Ishikawa (cell line): ENCODE measurements around the gene RAB25.

Experiments
- CEBPB ChIP-seq: IDR thresholded peaks from 2 replicates; pipeline ENCODE4 v1.6.1; 2012
- CREB1 ChIP-seq: IDR thresholded peaks from 2 replicates; pipeline ENCODE4 v1.6.1; 2012; ENCODE audit warnings: low read depth
- EGR1 ChIP-seq: IDR thresholded peaks from 2 replicates; pipeline ENCODE4 v1.6.1; 2012
- EP300 ChIP-seq: IDR thresholded peaks from 2 replicates; pipeline ENCODE4 v1.6.1; 2012; ENCODE audit warnings: borderline replicate concordance
- FOXM1 ChIP-seq: IDR thresholded peaks from 2 replicates; pipeline ENCODE4 v1.6.1; 2012; ENCODE audit warnings: low read depth, borderline replicate concordance
- MAX ChIP-seq: IDR thresholded peaks from 2 replicates; pipeline ENCODE4 v1.6.1; 2012
- NFIC ChIP-seq: IDR thresholded peaks from 2 replicates; pipeline ENCODE4 v1.6.1; 2012
- RAD21 ChIP-seq: IDR thresholded peaks from 2 replicates; pipeline ENCODE4 v1.6.1; 2012; ENCODE audit warnings: low read depth
- REST ChIP-seq: IDR thresholded peaks from 2 replicates; pipeline ENCODE4 v1.6.1; 2012; ENCODE audit warnings: low read depth, mild to moderate bottlenecking
- TAF1 ChIP-seq: IDR thresholded peaks from 2 replicates; pipeline ENCODE4 v1.6.1; 2012; ENCODE audit warnings: low read depth, mild to moderate bottlenecking
- TCF12 ChIP-seq: IDR thresholded peaks from 2 replicates; pipeline ENCODE4 v1.6.1; 2012; ENCODE audit warnings: low read depth
- TEAD4 ChIP-seq: IDR thresholded peaks from 2 replicates; pipeline ENCODE4 v1.6.1; 2012
- USF1 ChIP-seq: IDR thresholded peaks from 2 replicates; pipeline ENCODE4 v1.6.1; 2012
- YY1 ChIP-seq: IDR thresholded peaks from 2 replicates; pipeline ENCODE4 v1.6.1; 2012; ENCODE audit warnings: low read depth
- ZBTB7A ChIP-seq: IDR thresholded peaks from 2 replicates; pipeline ENCODE4 v1.6.1; 2012; ENCODE audit warnings: low read depth

Gene RAB25

GRCh38 chr1:156114919-156115513 lies 54.1 kb downstream of the RAB25 start:
- no peak for TF ChIP-seq TCF12
- TF ChIP-seq REST: no peak
- TF ChIP-seq EGR1: no peak
- no peak for TF ChIP-seq CEBPB
- TF ChIP-seq MAX: peak; percentile 21; the same call in 1 of the 2 replicates

- no peak for TF ChIP-seq USF1
- peak; percentile 69 for TF ChIP-seq NFIC
- TF ChIP-seq TEAD4: peak; percentile 94
- no peak for TF ChIP-seq CEBPB
Measured at GRCh38 chr1:156115514-156116374, 54.8 kb downstream of the RAB25 start.

GRCh38 chr1:156117414-156118176 lies 56.6 kb downstream of the RAB25 start:
- TF ChIP-seq FOXM1 (no peak), EP300 (no peak), CEBPB (no peak), CREB1 (no peak), RAD21 (no peak), NFIC (no peak), EGR1 (no peak), TCF12 (no peak), TAF1 (no peak), USF1 (no peak), MAX (no peak)

GRCh38 chr1:156118177-156118868 lies 57.4 kb downstream of the RAB25 start:
- TF ChIP-seq NFIC (no peak), YY1 (no peak), TCF12 (no peak), ZBTB7A (no peak), EP300 (no peak), CREB1 (no peak), MAX (no peak), EGR1 (no peak), REST (no peak), USF1 (no peak)
